Loucy (cell line): ENCODE data around the gene NEU4.

Experiments used
- EZH2phosphoT487 ChIP-seq: fragments of 200-600 bp; IDR thresholded peaks from 2 replicates; pipeline ENCODE4 v1.6.1; 2018; ENCODE audit warnings: antibody characterized with exemption, mild to moderate bottlenecking, moderate library complexity, borderline replicate concordance
- TF ChIP-seq, protein P1 (sequence below): fragments of 200-600 bp; sonication (generic); conservative IDR thresholded peaks from 2 replicates; pipeline ENCODE4 v1.5.1; 2014; ENCODE audit warnings: mild to moderate bottlenecking, antibody characterized with exemption, low read length

DNA sequence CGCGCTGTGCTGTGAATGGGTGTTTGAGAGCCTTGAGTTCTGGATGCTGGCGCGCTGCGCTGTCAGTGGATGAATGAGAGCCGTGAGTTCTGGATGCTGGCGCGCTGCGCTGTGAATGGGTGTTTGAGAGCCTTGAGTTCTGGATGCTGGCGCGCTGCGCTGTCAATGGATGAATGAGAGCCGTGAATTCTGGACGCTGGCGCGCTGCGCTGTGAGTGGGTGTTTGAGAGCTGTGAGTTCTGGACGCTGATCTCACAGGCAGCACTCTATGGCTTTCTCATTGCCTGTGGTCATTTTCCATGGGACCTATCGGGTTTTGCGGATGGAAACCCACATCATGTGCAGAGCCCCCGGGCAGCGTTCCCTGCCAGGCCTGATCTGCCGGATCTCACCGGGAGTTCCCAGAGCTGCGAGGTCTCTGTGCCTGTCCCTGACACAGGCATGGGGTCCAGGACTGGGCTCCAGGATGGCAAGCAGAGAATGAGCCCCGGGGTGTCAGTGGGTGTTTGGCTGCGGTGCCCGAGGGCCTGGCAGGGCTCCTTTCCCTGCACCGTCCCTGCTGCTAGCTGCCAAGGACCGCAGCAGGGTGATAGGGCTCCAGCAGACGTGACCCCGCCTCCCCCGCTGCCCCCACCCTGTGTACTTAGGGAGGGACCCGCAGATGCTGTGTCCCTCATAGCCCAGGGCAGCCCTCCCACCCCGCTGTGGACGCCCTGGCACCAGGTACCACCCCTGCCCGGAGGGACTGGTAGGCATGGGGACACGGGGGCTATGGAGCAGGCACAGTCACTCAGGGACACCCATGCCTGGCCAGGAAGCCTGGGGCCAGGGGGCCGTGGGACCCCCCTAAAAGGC lies 40.0 kb downstream of the NEU4 start:
- TF ChIP-seq EZH2phosphoT487 = no peak
- TF ChIP-seq, protein P1, sequence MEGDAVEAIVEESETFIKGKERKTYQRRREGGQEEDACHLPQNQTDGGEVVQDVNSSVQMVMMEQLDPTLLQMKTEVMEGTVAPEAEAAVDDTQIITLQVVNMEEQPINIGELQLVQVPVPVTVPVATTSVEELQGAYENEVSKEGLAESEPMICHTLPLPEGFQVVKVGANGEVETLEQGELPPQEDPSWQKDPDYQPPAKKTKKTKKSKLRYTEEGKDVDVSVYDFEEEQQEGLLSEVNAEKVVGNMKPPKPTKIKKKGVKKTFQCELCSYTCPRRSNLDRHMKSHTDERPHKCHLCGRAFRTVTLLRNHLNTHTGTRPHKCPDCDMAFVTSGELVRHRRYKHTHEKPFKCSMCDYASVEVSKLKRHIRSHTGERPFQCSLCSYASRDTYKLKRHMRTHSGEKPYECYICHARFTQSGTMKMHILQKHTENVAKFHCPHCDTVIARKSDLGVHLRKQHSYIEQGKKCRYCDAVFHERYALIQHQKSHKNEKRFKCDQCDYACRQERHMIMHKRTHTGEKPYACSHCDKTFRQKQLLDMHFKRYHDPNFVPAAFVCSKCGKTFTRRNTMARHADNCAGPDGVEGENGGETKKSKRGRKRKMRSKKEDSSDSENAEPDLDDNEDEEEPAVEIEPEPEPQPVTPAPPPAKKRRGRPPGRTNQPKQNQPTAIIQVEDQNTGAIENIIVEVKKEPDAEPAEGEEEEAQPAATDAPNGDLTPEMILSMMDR = no peak
